Activated gamma-delta T cell treated with anti-CD3 and anti-CD28 coated beads, Interleukin-2, amount 50 U/mL, for 16 hours (primary cell): ENCODE data around the gene DGKI.

ENCODE experiments used
- DNase-seq: peaks from one replicate; pipeline ENCODE4 v3.0.0-alpha.2; 2020; ENCODE audit warnings: low read depth

DGKI gene

GRCh38 chr7:137871170-137871915, 24.6 kb upstream of the DGKI start:
- no peak for DNase-seq

- no peak for DNase-seq
Measured at GRCh38 chr7:137870684-137871083, 23.9 kb upstream of the DGKI start.

GRCh38 chr7:137870078-137870477, 23.3 kb upstream of the DGKI start:
- no peak for DNase-seq

- DNase-seq, result no peak
Measured at GRCh38 chr7:137869260-137869659, 22.5 kb upstream of the DGKI start.

DNA sequence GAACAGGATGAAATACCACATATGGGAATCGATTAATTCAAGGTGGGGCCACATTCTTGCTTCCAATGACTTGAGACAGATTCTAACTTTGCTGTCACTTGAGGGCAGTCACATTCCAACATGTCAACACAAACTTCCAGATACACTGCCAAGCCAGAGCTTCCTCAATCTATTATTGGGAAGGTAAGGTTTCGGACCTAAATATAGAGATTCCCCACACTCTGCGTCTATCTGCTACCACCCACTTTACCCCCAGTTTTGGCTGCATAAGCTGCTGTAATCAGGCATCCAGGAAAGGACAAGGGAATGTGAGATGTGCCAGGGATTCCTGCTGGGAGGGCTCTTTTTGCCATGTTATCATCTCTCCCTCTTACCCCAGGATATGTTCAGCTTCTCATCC, 20.5 kb upstream of the DGKI start:
- DNase-seq, result no peak

DNA sequence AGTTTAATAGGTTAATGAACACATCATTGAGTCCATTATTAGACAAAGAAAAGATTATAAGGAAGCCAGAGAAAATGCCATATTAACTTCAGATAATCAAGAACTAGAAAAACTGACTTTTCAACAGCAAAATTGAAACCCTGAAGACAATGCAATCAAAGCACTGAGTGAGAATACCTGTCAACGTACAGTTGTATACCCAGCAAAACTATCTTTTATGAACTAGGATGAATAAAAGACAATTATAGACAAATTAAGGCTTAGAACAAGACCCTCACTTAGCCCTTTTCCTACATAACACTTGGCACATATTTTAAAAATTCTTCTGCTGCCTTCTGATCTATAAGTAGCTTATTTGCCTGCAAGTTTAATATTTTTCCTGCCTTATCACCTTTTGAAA, 19.0 kb upstream of the DGKI start:
- no peak for DNase-seq

GRCh38 chr7:137862964-137863363, 16.2 kb upstream of the DGKI start:
- no peak for DNase-seq

DNA sequence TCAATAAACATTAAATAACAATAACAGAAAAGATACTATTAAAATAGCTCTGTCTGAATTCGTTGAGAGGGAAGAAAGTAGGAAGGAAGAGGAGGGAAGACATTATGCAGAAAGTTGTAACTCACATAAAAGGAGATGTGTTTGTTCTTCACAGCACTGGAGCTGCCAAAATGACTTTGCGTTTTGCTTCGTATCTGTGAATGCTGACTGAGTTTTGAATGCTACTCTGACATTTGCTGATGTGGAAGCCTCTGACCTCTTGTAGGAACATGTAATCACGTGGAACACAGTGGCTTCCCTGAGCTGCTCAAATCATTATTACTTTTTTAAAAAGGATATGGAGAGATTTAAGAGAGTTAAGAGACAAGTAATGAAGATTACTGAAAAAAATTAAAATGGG, 15.6 kb upstream of the DGKI start:
- no peak for DNase-seq

DNA sequence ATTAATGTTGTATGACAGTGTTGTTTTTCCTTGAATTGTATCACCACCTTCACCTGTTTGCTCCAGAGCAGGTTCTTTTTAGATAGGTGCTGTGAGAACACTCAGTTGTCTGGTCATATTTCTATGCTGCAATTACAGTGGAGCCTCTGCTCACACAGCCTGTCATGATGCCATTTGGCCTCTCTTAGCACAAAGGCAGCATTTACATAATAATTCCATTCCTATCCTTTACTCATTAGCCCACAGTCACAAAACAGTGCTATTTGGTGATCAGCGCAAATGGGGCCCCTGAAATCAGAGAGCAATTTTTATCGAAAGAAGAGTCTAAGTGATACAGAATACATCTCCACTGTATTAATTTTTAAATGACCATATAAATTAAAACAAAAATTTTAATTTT, 13.8 kb upstream of the DGKI start:
- no peak for DNase-seq

- DNase-seq, result no peak
Measured at GRCh38 chr7:137853053-137853452, 6.3 kb upstream of the DGKI start.

DNA sequence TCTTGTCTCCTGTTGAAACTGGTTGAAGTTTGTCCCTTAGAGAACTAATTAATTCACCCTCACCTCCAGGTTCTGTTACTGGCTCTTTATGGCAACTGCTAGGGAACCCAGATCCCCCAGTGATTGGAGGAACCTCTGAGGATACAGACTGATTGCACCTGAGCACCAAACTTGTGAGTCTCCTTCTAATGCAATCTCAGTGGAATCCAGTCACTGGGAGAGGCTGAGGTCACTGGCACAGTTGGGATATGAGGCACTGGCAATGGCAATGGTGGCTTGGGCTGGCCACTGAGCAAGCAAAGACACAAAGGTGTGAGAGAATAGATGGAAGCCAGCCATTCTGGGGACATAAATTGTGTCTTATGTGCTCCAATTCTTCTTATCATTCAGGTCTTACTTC, 5.3 kb upstream of the DGKI start:
- no peak for DNase-seq

DNA sequence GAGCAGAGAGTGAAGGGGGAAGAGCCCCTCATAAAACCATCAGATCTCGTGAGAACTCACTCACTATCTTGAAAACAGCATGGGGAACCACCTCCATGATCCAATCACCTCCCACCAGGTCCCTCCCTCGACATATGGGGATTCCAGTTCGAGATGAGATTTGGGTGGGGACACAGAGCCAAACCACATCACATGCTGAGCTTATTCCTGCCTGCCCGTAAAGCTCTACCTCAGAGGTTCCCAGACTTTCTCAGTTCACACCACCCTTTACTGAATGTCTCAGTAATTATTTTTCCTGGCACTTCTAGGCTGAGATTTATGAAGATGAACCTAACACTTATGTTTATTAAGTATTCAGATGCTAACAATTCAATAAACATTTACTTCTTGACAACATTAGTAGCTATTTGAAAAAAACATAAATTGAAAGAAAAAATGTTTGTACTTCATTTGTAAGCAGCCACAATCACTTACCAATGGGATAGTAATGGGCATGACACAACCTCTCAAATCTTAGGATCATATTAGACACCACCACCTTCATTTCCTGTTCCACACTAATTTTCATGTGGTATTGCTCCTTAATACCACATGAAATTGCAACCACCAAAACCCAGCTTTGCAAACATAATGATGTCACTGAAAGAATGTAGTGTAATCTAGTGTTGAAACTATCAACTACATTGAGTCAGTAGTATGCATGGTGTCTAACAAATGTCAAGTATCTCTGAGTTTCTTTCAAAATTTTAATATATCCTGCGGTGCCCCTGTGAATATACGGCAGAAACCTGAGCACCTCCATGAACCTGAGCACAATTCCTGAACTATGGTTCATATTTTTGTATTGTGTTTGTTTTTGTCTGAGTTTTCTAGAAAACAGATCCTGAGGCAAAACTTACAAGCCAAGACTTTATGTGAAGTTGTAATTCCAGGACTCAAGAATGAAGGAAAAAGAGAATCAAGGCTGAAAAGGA, 4.5 kb upstream of the DGKI start:
- no peak for DNase-seq

DNA sequence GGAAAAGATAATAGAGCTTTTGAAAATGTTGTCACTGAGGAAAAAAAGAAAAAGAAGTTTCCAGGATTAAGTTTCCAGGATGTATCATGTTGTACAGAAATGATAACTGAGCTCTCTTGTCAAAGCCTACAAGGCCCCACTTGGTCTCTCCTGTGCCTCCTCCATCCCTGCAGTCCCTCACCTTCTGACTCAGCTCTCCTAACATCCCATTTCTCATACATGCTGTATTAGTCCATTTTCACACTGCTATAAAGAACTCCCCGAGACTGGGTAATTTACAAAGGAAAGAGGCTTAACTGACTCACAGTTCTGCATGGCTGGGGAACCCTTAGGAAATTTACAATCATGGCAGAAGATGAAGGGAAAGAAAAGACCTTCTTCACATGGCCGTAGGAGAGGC, 3.8 kb upstream of the DGKI start:
- DNase-seq, result no peak

DNA sequence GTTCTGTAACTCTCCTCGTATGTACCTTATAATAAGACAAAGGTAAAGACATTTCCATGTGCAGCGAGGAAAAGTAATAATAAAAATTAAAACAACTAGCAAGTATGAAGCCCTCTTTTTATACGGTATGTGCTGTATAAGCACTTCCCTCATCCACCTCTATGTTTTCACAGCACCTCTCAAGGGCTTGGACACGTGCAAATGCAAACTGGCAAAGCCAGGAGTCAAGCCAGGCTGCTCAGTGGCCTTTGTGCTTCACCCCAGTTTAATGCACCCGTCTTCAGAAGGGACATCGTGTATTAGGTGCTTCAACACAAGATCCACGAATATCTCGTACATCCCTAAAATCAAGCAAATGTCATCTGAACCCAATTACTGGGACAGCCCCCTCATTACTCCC, 1.3 kb upstream of the DGKI start:
- DNase-seq, result no peak

- DNase-seq, result no peak
Measured at GRCh38 chr7:137847568-137848050, 835 bp upstream of the DGKI start.

- no peak for DNase-seq
Measured at GRCh38 chr7:137846549-137846826, 286 bp downstream of the DGKI start.

DNA sequence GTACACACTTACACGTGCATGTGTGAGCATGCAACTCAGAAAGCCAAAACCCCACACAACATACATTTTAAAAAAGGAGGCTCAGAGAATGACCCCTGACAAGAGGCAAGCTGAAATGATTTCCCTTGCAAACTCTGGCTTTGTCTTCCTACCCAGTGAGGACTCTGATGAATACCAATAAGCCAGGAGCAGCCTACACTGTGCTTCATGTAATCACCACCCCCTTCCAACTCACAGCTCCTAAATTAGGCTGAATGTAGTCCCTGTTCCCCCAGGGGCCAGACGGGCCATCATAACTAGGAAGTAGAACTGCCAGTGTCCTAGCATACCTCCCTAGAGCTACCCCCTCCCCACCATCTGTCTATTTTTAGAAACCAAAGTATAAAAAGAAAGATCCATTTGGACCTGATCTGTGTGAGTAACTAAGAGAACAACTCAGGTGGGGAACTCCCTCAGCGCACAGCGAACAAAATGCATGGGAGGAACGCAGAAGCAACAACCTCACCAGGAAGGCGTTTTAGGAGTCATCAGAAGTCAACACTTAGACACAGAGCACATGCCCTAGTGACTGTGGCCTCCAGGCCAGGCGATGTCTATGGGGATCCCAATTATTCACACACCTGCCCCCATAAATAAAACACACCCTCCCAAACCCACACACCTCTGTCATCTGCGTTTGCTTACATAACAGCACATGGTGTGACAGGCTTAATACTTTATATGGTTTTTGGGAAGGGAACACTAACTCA, 1.9 kb downstream of the DGKI start:
- no peak for DNase-seq

GRCh38 chr7:137839903-137840779, 6.6 kb downstream of the DGKI start:
- no peak for DNase-seq

GRCh38 chr7:137838706-137839315, 8.0 kb downstream of the DGKI start:
- DNase-seq, result no peak

- no peak for DNase-seq
Measured at GRCh38 chr7:137836541-137836940, 10.2 kb downstream of the DGKI start.

DNA sequence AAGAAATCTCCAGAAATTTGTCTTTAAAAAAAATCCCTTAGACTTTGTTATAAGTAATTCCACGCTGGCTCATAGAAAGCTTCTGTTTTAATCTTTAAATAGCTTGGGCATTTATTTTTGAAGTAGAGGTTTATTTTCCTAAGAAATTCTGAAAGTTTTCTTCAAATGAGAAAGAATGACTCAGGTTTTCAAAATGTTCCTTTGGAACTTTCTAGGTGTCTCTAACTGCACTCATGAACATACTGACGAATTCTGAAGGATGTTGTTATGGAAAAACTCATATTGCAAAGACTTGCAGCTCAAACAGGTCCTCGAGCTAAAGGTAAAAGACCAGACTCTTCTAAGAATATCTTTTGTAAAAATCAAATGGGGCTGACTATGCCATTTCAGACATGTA, 10.7 kb downstream of the DGKI start:
- no peak for DNase-seq
